B cell (primary cell): ENCODE measurements around the gene CHD9. TPM values are rescaled to one million over a fixed set of nuclear protein-coding genes. Genes with fewer than 3 reads are reported as not detected.

Experiments
- ATAC-seq: fragments of 200-7000 bp; cut with Tn5 transposase; one replicate; pipeline ENCODE4 v1.10.0; 2021; ENCODE audit warnings: low read depth, mild to moderate bottlenecking, moderate number of reproducible peaks, moderate library complexity
- CTCF ChIA-PET: fragments of 350-600 bp; sonication (Branson Sonifier 250); formaldehyde crosslinking; loops from one replicate; lab custom pipeline; 2021; ENCODE audit warnings: antibody characterized with exemption, inconsistent platforms; lab: Charles Lee
- POLR2A ChIA-PET: fragments of 350-600 bp; sonication (Branson Sonifier 250); formaldehyde crosslinking; loops from one replicate; lab custom pipeline; 2021; ENCODE audit warnings: antibody characterized with exemption; lab: Charles Lee
- DNase-seq: peaks from one replicate; pipeline ENCODE4 v3.0.0; 2013
- H2AFZ ChIP-seq: 2 replicates; pipeline ENCODE4 v1.6.1; 2012; ENCODE audit warnings: mild to moderate bottlenecking, low read depth, low read length; ENCODE audit not compliant: insufficient read depth, poor library complexity, severe bottlenecking
- H3K27ac ChIP-seq, 2 donors: 1 replicate in 1 of 2; 2 replicates in 1 of 2; pipeline ENCODE4 v1.5.1; 2012 to 2013; ENCODE audit warnings: low read length in 2 of 2, mild to moderate bottlenecking in 2 of 2, moderate library complexity in 1 of 2
- H3K27me3 ChIP-seq, 4 experiments: fragments of 200-600 bp in 1 of 4; sonication (generic) in 1 of 4; replicated peaks in 1 of 4; 1 replicate in 2 of 4; 2 replicates in 2 of 4; pipeline versions ENCODE4 v1.6.1 to v1.7.0; 2013 to 2016; ENCODE audit warnings: low read length in 3 of 4, mild to moderate bottlenecking in 2 of 4, mixed read lengths in 1 of 4, moderate library complexity in 1 of 4; ENCODE audit not compliant: insufficient read depth in 4 of 4, control insufficient read depth in 3 of 4; ENCODE audit errors: control extremely low read depth in 1 of 4
- H3K36me3 ChIP-seq, 2 experiments: replicated peaks in 1 of 2; 1 replicate in 1 of 2; 2 replicates in 1 of 2; pipeline versions ENCODE4 v1.6.1 to v1.7.1; 2013; ENCODE audit warnings: low read length in 1 of 2; ENCODE audit not compliant: insufficient read depth in 2 of 2, control insufficient read depth in 1 of 2; ENCODE audit errors: control extremely low read depth in 1 of 2, extremely low read depth in 1 of 2
- H3K4me1 ChIP-seq, 2 donors: fragments of 200-600 bp in 1 of 2; sonication (generic) in 1 of 2; 1 replicate in 1 of 2; 2 replicates in 1 of 2; pipeline versions ENCODE4 v1.5.1 to v1.6.1; 2013 to 2017; ENCODE audit warnings: low read length in 2 of 2; ENCODE audit not compliant: control insufficient read depth in 2 of 2, insufficient read depth in 2 of 2
- H3K4me2 ChIP-seq: replicated peaks from 2 replicates; pipeline ENCODE3; 2012; ENCODE audit warnings: mild to moderate bottlenecking, low read depth, low read length; ENCODE audit not compliant: poor library complexity, severe bottlenecking
- H3K4me3 ChIP-seq, 5 experiments: fragments of 200-600 bp in 1 of 5; sonication (generic) in 1 of 5; 1 replicate in 3 of 5; 2 replicates in 2 of 5; pipeline versions ENCODE4 v1.5.1 to v1.7.0; 2011 to 2016; ENCODE audit warnings: low read length in 4 of 5, mild to moderate bottlenecking in 4 of 5, low read depth in 2 of 5, control low read depth in 1 of 5, moderate library complexity in 1 of 5; ENCODE audit not compliant: insufficient read depth in 1 of 5; ENCODE audit errors: control extremely low read depth in 1 of 5, extremely low read depth in 1 of 5
- H3K79me2 ChIP-seq: fragments of 200-600 bp; sonication (generic); one replicate; pipeline ENCODE4 v1.6.0; 2016; ENCODE audit warnings: low read length; ENCODE audit not compliant: control insufficient read depth, insufficient read depth
- H3K9ac ChIP-seq: fragments of 200-600 bp; sonication (generic); 2 replicates; pipeline ENCODE4 v1.6.1; 2017; ENCODE audit warnings: mild to moderate bottlenecking, low read length, moderate library complexity
- H3K9me3 ChIP-seq, 3 donors: one replicate each; pipeline versions ENCODE4 v1.6.1 to v1.7.1; 2013; ENCODE audit warnings: low read length in 2 of 3; ENCODE audit not compliant: control insufficient read depth in 2 of 3, insufficient read depth in 1 of 3; ENCODE audit errors: control extremely low read depth in 1 of 3
- H4K20me1 ChIP-seq: 2 replicates; pipeline ENCODE4 v1.6.0; 2012; ENCODE audit warnings: mild to moderate bottlenecking, low read length; ENCODE audit not compliant: insufficient read depth, control insufficient read depth, poor library complexity, severe bottlenecking
- H3K27ac Mint-ChIP-seq: one replicate; pipeline ENCODE4 v1.8.0; 2021; ENCODE audit warnings: mixed read lengths
- H3K27me3 Mint-ChIP-seq: one replicate; pipeline ENCODE4 v1.8.0; 2021; ENCODE audit warnings: mixed read lengths
- H3K4me1 Mint-ChIP-seq: one replicate; pipeline ENCODE4 v1.8.0; 2021; ENCODE audit warnings: mixed read lengths
- H3K4me3 Mint-ChIP-seq: one replicate; pipeline ENCODE4 v1.8.0; 2021; ENCODE audit warnings: mixed read lengths
- H3K9me3 Mint-ChIP-seq: one replicate; pipeline ENCODE4 v1.8.0; 2022; ENCODE audit warnings: mixed read lengths; ENCODE audit not compliant: insufficient read depth
- CTCF ChIP-seq: fragments of 200-600 bp; IDR thresholded peaks from one replicate; pipeline ENCODE4 v1.8.0; 2022; ENCODE audit warnings: antibody characterized with exemption, mild to moderate bottlenecking
- EZH2 ChIP-seq: IDR thresholded peaks from 2 replicates; pipeline ENCODE4 v1.6.1; 2012; ENCODE audit warnings: borderline replicate concordance, low read depth, mild to moderate bottlenecking, moderate library complexity, low read length; ENCODE audit not compliant: insufficient read depth, poor library complexity, severe bottlenecking
- WGBS: methylation state at CpG from one replicate; pipeline ENCODE4 v1.1.5; 2013; ENCODE audit warnings: missing lambda C conversion rate; ENCODE audit not compliant: insufficient coverage; 5-methylcytosine and 5-hydroxymethylcytosine counted together
- intact Hi-C: fragments of 100-400 bp; cut with micrococcal nuclease; formaldehyde crosslinking; loops from one replicate; pipeline ENCODE4 v1.10.0; 2022
- polyA plus RNA-seq: library from polyadenylated mRNA; depleted of rRNA; stranded (reverse); fragments of >200 nt; gene quantifications from 2 replicates; pipeline ENCODE4 v1.2.3, GENCODE V29; 2012
- total RNA-seq, 2 donors: library from RNA; stranded (reverse); fragments of 120-200 nt in 1 of 2; gene quantifications; 1 replicate in 1 of 2; 2 replicates in 1 of 2; pipeline versions ENCODE4 v1.2.3 to v1.2.4, GENCODE V29; 2013 to 2022

CHD9 gene
- total and polyA plus RNA-seq, 2 donors (not counting 1 experiment from before 2014, with no cell fraction given): 12.2 to 102 TPM

GRCh38 chr16:53067675-53068074 lies 12.9 kb downstream of the CHD9 start:
- peak overlapping the region; percentile 52 to 78 for H3K27ac ChIP-seq
- ATAC-seq: no peak
- ChIA-PET POLR2A (no interaction called here), CTCF (interaction anchor here (1.0 to 3.0 kb wide), 4 partner anchors 12 to 31 kb away, joined by 3 to 21 read pairs (median 4); partner anchors contain the start of gene CHD9)
- H3K4me1 Mint-ChIP-seq: peaks cover 76% of the 10 kb centered on the region
- no peak overlapping the region for H3K4me3 Mint-ChIP-seq
- H3K9ac ChIP-seq: peak overlapping the region; percentile 38
- H3K27me3 ChIP-seq: no peaks in the 10 kb centered on the region
- H3K9me3 ChIP-seq: no peaks in the 10 kb centered on the region
- DNase-seq: no peak
- peak overlapping the region; percentile 73 for H3K4me2 ChIP-seq
- H3K27ac Mint-ChIP-seq: peak overlapping the region; percentile 84
- H3K36me3 ChIP-seq: peaks cover 0 to 5% of the 10 kb centered on the region in 2 experiments
- no peaks in the 10 kb centered on the region for H3K9me3 Mint-ChIP-seq
- no peak overlapping the region for H2AFZ ChIP-seq
- no peak for TF ChIP-seq EZH2
- no peak for TF ChIP-seq CTCF
- H4K20me1 ChIP-seq: no peaks in the 10 kb centered on the region
- intact Hi-C loops: no loop called here
- H3K4me1 ChIP-seq: peaks cover 80 to 94% of the 10 kb centered on the region in 2 donors
- H3K27me3 Mint-ChIP-seq: no peaks in the 10 kb centered on the region
- WGBS: 100% methylated on average over 1 of the region's 2 CpGs
- H3K79me2 ChIP-seq: peaks cover 80% of the 10 kb centered on the region
- H3K4me3 ChIP-seq: no peak overlapping the region

GRCh38 chr16:53068423-53068833 lies 13.6 kb downstream of the CHD9 start:
- intact Hi-C loops: no loop called here
- peak overlapping the region; percentile 38 for H3K9ac ChIP-seq
- Mint-ChIP-seq H3K4me1 (peaks cover 81% of the 10 kb centered on the region), H3K27ac (peak overlapping the region; percentile 82), H3K27me3 (no peaks in the 10 kb centered on the region), H3K4me3 (peak overlapping the region; percentile 59), H3K9me3 (no peaks in the 10 kb centered on the region)
- H2AFZ ChIP-seq: peak overlapping the region; percentile 46
- H3K36me3 ChIP-seq: peaks cover 0 to 5% of the 10 kb centered on the region in 2 experiments
- DNase-seq: peak; percentile 64
- H3K79me2 ChIP-seq: peaks cover 82% of the 10 kb centered on the region
- peak; percentile 74 for ATAC-seq
- H3K4me1 ChIP-seq: peaks cover 76 to 91% of the 10 kb centered on the region in 2 donors
- TF ChIP-seq EZH2: no peak
- no peak for TF ChIP-seq CTCF
- peak overlapping the region; percentile 73 for H3K4me2 ChIP-seq
- ChIA-PET POLR2A (no interaction called here), CTCF (interaction anchor here (1.0 to 3.0 kb wide), 4 partner anchors 11 to 31 kb away, joined by 3 to 21 read pairs (median 4); partner anchors contain the start of gene CHD9)
- no peaks in the 10 kb centered on the region for H3K9me3 ChIP-seq
- H3K27ac ChIP-seq: peak overlapping the region; percentile 52 to 78
- H4K20me1 ChIP-seq: no peaks in the 10 kb centered on the region
- peak overlapping the region in 3 of 5 experiments; percentile 3 to 55 (median 22) for H3K4me3 ChIP-seq
- 10% methylated on average over 2 of the region's 4 CpGs for WGBS
- no peaks in the 10 kb centered on the region for H3K27me3 ChIP-seq
